ENCODE results near the gene SPON2. TPM values are rescaled to one million over a fixed set of nuclear protein-coding genes. Genes with fewer than 3 reads are reported as not detected.
"Not testable (repeated sequence)": the region's sequence is repeated elsewhere in the genome, so short reads cannot be mapped to it uniquely, and the experiment has no call there.

Gene SPON2
- total RNA-seq, 1 donor from 2014 or later, result 3.3 TPM

DNA sequence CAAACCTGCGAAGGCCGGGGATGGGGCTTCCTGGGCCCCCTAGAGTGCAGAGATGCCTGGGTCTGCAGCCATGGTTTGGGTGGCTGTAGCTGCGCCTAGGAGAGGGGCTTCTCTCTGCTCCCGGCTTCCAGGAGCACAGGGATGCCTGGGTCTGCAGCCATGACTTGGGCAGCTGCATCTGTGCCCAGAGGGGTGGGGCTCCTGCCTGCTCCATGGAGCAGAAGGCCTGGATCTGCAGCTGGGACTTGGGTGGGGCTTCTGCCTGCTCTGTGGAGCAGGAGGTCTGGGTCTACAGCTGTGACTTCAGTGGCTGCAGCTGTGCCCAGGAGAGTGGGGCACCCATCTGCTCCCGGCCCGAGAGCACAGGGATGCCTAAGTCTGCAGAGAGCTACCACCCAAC is 20.8 kb downstream of the SPON2 start:
- DNase-seq, result no peak

DNA sequence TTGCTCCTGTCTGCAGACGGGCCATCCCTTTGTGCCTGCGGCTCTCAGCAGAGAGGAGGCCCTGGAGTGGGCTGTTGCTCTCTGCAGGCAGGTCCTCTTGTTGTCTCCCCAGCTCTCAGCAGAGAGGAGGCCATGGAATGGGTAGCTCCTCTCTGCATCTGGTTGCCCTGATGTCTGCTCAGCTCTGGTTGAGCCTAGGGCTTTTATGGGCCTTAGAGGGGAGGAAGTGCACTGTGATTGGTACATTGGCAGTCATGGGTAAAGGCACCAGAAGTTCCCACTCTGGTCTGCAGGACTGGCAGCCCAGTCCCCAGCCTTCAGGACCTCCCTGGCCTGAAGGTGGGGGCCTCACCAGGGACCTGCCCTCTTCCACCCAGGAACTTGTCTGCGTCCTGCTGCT is 21.5 kb downstream of the SPON2 start:
- no peak for DNase-seq

DNA sequence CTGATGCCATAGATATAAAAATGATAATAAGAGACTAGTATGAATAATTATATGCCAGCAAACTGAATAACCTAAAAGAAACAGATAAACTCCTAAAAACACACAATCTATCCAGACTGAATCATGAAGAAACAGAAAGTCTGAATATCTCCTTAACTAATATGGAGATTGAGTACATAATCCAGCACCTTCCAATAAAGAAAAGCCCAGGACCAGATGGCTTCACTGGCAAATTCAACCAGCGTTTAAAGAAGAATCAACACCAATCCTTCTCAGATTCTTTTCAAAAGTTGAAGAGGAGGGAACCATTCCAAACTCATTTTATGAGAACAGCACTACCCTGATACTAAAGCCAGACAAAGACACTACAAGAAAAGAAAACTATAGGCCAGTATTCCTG is 32.5 kb downstream of the SPON2 start:
- no peak for DNase-seq

DNA sequence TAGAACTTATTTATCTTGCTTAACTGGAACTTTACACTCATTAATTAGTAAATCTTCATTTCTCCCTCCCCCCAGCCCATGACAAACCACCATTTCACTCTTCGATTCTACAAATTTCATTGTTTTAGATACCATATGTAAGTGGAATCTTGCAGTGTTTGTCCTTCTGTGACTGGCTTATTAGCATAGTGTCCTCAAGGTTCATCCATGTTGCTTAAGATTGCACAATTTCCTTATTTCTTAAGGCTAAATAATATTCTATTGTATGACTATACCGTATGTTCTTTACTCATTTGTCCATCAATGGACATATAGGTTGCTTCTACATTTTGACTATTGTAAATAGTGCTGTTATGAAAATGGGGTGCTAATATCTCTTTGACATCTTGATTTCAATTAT is 34.5 kb downstream of the SPON2 start:
- no peak for DNase-seq

DNA sequence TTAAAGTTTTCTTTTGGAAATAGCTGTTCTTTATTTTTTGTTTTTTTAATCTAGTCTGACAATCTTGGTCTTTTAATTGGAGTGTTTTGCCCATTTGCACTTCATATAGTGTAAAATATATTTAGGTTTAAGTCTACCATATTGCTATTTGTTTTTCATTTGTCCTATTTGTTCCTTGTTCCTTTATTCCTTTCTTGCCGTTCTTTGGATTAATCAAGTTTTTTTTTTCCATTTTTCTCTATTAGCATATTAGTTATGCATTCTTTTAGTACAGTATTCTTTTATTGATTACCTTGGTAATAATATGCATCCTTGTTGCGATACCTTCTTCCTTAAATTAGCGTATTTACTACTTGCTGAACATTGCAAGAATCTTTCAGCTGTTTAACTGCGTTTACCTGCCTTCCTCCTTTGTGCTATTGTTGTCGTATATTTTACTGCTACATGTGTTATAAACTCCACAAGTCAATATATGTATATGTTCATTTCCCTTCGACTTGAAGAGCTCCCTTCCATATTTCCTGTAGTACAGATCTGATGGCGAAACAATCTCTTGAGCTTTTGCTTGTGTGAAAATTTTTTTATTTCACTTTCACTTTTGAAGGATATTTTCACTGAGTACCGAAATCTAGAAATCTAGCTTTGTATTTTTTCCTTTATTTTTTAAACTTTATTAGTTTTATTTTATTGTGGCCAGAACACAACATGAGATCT is 35.2 kb downstream of the SPON2 start:
- no peak for DNase-seq

DNA sequence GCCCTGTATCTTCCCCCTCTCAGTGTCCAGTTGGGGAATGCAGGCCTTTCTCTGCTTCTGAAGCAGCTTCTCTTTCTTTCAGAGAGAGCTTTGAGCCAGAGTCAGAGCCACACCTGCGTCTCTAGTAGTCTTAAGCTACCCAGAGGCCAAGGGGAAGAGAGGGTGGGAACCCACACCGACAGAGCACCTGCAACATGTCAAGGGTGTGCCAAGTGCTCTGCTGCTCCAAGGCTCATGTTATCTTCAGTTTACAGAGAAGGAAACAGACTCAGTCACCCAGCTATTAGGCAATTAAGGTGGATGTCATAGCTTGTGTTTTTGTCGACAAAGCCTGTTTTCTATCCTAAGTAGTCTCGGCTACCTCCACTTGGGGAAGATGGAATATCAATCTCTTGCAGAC is 36.3 kb downstream of the SPON2 start:
- no peak for DNase-seq

DNA sequence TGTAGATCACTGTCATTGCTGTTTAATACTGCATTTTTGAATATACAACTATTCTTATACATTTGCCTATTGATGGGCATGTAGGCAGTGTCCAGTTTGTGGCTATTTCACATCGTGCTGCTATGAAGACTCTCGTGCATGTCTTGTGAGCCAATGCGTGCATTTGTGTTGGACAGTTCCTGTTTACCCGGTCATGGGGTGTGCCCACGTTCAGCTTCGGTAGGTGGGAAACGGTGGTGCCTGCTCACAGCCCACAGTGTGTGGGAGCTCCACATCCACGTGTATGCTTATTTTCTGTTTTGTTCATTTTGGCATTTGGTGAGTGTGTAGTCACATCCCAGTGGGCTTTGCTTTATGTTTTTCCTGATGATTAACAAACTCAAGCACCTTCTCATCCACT is 39.4 kb downstream of the SPON2 start:
- DNase-seq, result no peak

DNA sequence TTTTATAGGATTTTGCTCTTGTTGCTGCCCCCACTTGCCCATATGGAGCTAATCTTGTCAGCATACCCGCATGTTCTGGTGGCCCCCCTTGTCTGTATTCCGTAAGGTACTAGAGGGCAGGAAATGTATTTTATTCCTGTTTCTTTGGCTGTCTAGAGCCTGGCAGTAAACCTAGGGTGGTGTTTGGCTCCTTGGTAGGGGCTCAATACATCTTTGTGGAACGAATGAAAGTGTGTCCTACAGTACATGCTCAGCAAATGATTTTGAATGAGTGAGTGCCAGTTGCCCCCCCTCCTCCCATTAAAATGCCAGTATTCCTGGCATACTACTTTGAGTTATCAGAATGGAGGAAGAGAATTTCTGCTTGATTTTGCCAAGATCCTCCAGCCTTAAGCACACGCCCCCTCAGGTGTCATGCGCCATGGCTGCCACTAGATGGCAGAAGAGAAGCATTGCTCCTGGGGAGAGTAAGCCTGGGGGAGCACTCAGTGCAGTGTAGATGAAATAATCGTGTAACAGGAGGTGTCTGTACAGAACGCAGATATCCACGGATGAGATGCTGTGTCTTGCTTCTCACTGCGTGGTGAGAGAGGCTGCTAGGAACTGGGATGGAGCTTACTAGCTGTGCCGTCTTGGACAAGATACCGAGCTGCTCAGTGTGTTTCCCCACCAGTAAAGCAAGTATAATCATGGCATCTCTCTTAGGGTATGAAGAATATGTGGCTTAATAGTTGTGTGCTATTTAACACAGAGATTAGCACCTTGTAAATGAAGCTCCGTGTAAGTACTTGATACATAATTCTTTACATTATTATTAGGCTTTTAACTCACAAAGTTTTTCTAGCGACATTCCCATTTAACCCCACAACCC is 41.8 kb downstream of the SPON2 start:
- DNase-seq, result peak; percentile 65

DNA sequence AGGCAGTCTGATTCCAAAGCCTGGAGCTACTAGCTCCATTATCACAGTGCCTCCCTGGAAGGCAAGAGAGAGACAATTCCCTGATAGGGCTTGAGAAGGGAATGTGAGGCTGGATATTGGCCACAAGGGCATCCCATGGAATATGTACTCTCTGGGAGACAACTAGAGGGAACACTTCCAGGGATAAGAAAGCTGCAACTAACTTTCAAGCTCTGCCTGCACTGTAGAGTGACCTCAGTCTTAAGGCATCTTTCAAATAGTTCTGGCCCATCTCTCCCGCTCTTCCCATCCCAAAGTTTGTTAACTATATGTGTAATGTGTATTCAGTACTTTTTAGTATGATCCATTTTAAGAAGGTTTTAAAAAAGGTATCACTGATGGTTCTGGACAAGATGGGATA is 45.9 kb downstream of the SPON2 start:
- no peak for DNase-seq

DNA sequence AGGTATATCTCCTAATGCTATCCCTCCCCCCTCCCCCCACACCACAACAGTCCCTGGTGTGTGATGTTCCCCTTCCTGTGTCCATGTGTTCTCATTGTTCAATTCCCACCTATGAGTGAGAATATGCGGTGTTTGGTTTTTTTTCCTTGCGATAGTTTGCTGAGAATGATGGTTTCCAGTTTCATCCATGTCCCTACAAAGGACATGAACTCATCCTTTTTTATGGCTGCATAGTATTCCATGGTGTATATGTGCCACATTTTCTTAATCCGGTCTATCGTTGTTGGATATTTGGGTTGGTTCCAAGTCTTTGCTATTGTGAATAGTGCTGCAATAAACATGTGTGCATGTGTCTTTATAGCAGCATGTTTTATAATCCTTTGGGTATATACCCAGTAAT is 46.9 kb downstream of the SPON2 start:
- not testable (repeated sequence) for DNase-seq

DNA sequence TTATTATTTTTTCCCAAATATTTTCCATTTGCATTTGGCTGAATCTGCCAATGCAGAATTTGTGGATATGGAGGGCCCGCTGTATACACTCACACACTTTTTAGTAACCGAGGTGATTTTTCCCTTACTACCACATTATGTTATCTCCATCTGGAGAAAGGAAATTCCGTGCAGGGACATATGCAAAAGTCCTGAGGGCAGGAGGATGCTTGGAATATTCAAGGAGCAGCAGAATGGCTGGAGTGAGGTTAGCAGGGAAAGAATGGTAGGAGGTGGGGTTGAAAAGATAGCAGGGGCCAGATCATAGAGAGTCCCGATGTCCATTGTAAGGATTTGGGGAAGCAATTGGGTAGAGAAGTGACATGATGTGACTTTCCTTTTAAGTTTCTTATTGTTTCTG is 47.6 kb downstream of the SPON2 start:
- DNase-seq, result no peak

DNA sequence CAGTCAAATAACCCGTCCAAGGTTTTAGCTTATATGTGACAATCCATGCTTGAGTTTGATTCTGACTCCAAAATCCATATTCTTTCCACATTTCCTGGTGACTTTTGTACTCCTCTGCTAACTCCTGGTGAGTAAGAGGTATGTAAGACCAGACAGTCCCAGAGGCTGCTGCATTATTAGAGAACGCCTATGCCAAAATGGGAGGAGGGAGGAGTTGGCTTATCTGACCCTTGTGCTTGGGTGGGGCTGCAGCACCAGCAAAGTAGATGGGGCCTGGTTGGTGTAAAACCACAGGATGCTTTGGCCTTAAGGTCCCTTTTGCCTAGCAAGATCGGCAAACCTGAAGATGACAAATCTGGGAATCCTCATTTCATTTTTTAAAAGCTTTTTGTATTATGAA is 49.9 kb downstream of the SPON2 start:
- no peak for DNase-seq

Small RNAs within 50 kb of the gene (small RNA-seq; reads per million reads assigned to genes)
- not detected for gene RF00554

Other genes starting within 250 kb of the SPON2 start
- 45.2 TPM for gene GAK, start 240.3 kb downstream of the SPON2 start, total RNA-seq
- gene TMEM175, start 240.1 kb downstream of the SPON2 start, total RNA-seq, result 30.3 TPM
- gene DGKQ, start 199.0 kb downstream of the SPON2 start, total RNA-seq, result 6.7 TPM
- gene IDUA, start 185.5 kb downstream of the SPON2 start, total RNA-seq, result 6.9 TPM
- 4.2 TPM for gene SLC26A1, start 179.2 kb downstream of the SPON2 start, total RNA-seq
- 2.3 TPM for gene FGFRL1, start 161.0 kb downstream of the SPON2 start, total RNA-seq
- gene RNF212, start 59.0 kb downstream of the SPON2 start, total RNA-seq, result 1.1 TPM
- gene CTBP1, start 76.5 kb upstream of the SPON2 start, total RNA-seq, result 237 TPM
- gene MAEA, start 117.3 kb upstream of the SPON2 start, total RNA-seq, result 27.9 TPM
- gene UVSSA, start 174.6 kb upstream of the SPON2 start, total RNA-seq, result 9.5 TPM
- not detected for gene NKX1-1, start 233.9 kb upstream of the SPON2 start, total RNA-seq

Data from occipital lobe (tissue), 3 donors.